Pancreas (tissue), 10 donors: ENCODE data around the gene CHAF1A. TPM values are rescaled to one million over a fixed set of nuclear protein-coding genes. Genes with fewer than 3 reads are reported as not detected.

ENCODE experiments used
- ATAC-seq, 4 donors: fragments of 200-7000 bp; cut with Tn5 transposase; one replicate each; pipeline versions ENCODE4 v1.8.0 to v1.9.1; 2020; ENCODE audit warnings: mild to moderate bottlenecking in 4 of 4, moderate library complexity in 4 of 4
- DNase-seq, 6 donors: peaks; one replicate each; pipeline ENCODE4 v3.0.0-alpha.2; 2020
- FAIRE-seq: peaks from 2 replicates; lab custom pipeline; 2012; peaks lifted over from hg19 to GRCh38; lab: Jason Lieb, UNC
- H3K27ac ChIP-seq, 4 donors: fragments of 200-600 bp; sonication (generic); 1 replicate in 3 of 4; 2 replicates in 1 of 4; pipeline versions ENCODE4 v1.5.0 to v1.8.0; 2020
- H3K27me3 ChIP-seq, 4 donors: fragments of 200-600 bp; one replicate each; pipeline ENCODE4 v1.8.0; 2021
- H3K36me3 ChIP-seq, 3 donors: fragments of 200-600 bp; sonication (generic) in 1 of 3; one replicate each; pipeline versions ENCODE4 v1.5.0 to v1.8.0; 2020 to 2021
- H3K4me1 ChIP-seq, 3 donors: fragments of 200-600 bp; one replicate each; pipeline ENCODE4 v1.8.0; 2021
- H3K4me3 ChIP-seq, 4 donors: fragments of 200-600 bp; sonication (generic) in 2 of 4; one replicate each; pipeline versions ENCODE4 v1.5.0 to v1.8.0; 2020 to 2021
- H3K9me3 ChIP-seq, 4 donors: fragments of 200-600 bp; one replicate each; pipeline ENCODE4 v1.8.0; 2021
- CTCF ChIP-seq, 4 donors: fragments of 200-600 bp; sonication (generic) in 3 of 4; IDR thresholded peaks; one replicate each; pipeline versions ENCODE4 v1.5.0 to v1.8.0; 2021; ENCODE audit warnings: antibody characterized with exemption in 4 of 4
- WGBS, 2 donors: extraction: QIAGEN DNeasy Blood & Tissue Kit; methylation state at CpG; one replicate each; pipeline ENCODE4 v1.1.7; 2013; 5-methylcytosine and 5-hydroxymethylcytosine counted together
- intact Hi-C, 3 donors: fragments of 100-400 bp; cut with DNase I; formaldehyde crosslinking; loops; one replicate each; pipeline versions ENCODE4 v1.11.1 to v1.14.2; 2022
- polyA plus RNA-seq, 2 donors: library from polyadenylated mRNA; stranded (reverse); fragments of 200-250 nt; gene quantifications; one replicate each; pipeline ENCODE4 v1.2.3, GENCODE V29; 2013
- total RNA-seq, 6 donors: library from RNA; stranded (reverse); fragmentation: NEBNext Ultra II Directional in 4 of 6; extraction: Animal tissue kit (Norgen Biotek cat#: 25700) in 4 of 6; gene quantifications; one replicate each; pipeline versions ENCODE4 v1.2.1 to v1.2.4, GENCODE V29; 2021 to 2023
- donor health status: healthy with polysubstance abuse.
- donor health status: DM: no; HTN: no; CAD: no; lungs with moderate emphysema.
- donor health status: DM: no; HTN: no; CAD: no.
- donor health status: control.
- donor health status: control.
- donor health status: Bipolar disorder and iron deficiency.
- donor health status: DM: yes; HTN: yes; CAD: no.
- donor health status: DM: no; HTN: no; CAD: no.
- donor health status: DM: no; HTN: no; CAD: no.
- donor health status: DM: yes; HTN: yes; CAD: no.

Gene CHAF1A
- total and polyA plus RNA-seq, 8 donors, result 2.8 to 5.0 (median 3.9) TPM

- intact Hi-C loops, result no loop called here
- peaks cover 0 to 19% (median 11%) of the 10 kb centered on the region in 3 donors for H3K4me1 ChIP-seq
- no peak for TF ChIP-seq CTCF (IDR thresholded peaks at IDR 0.05)
- H3K27me3 ChIP-seq, result no peaks in the 10 kb centered on the region
- no peaks in the 10 kb centered on the region for H3K36me3 ChIP-seq
- ATAC-seq (no peak), DNase-seq (no peak), FAIRE-seq (no peak)
- no peaks in the 10 kb centered on the region for H3K9me3 ChIP-seq
- H3K4me3 ChIP-seq, result peak overlapping the region in 2 of 4 donors; percentile 91 to 94
- WGBS, 2 donors, result 1 to 2% methylated on average over 8 of the region's 8 CpGs
- H3K27ac ChIP-seq, result peak overlapping the region; percentile 53 to 88 (median 80)
Observed at GRCh38 chr19:4401769-4402170, 670 bp upstream of the CHAF1A start.

DNA sequence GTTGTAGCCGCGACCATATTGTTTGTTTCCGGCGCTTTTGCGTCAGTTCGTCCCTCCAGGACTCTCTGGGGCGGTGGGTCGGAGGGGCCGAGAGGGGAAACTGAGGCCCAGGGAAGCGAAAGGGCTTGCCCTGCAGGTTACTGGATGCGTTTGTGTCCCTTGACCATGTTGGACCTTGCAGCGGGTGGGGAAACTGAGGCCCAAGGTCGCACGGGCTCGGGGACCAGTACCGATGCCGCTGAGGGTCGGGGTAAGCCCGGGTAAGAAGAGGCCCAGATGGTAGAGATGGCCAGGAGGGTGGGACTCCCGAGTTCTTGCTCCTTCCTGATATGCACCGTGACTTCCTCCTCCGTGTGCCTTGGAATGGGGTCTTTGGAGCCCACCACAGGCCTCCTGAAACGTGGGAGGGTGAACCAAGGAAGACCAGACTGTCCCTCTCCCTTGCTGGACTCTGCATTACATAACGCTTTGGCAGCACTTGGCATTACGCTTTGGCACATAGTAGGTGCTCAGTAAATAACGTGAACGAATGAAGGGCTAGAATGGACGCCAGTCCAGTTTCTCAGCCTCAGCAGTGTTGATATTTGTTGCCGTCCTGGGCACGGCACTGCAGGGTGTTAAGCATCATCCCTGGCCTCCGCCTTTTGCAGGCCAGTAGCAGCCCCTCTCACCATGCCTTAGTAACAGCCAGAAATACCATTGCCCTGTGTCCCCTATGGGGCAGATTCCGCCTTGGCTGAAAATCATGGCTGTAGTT lies 743 bp downstream of the CHAF1A start:
- peak overlapping the region in 1 of 4 donors; percentile 12 for H3K27ac ChIP-seq
- 12 to 13% methylated on average over 31 to 32 of the region's 32 CpGs for WGBS, 2 donors
- no peaks in the 10 kb centered on the region for H3K27me3 ChIP-seq
- ATAC-seq (no peak), FAIRE-seq (no peak), DNase-seq (peak in 3 of 6 donors; percentile 31 to 73 (median 46))
- no peak for TF ChIP-seq CTCF (IDR thresholded peaks at IDR 0.05)
- intact Hi-C loops, result no loop called here
- no peaks in the 10 kb centered on the region for H3K9me3 ChIP-seq
- peak overlapping the region; percentile 57 to 94 (median 84) for H3K4me3 ChIP-seq
- peaks cover 0 to 16% (median 11%) of the 10 kb centered on the region in 3 donors for H3K4me1 ChIP-seq
- no peaks in the 10 kb centered on the region for H3K36me3 ChIP-seq

GRCh38 chr19:4405977-4406376 lies 3.5 kb downstream of the CHAF1A start:
- Histone ChIP-seq H3K4me1 (peaks cover 0 to 13% (median 11%) of the 10 kb centered on the region in 3 donors), H3K36me3 (no peaks in the 10 kb centered on the region), H3K4me3 (no peak overlapping the region), H3K27me3 (no peaks in the 10 kb centered on the region), H3K9me3 (no peaks in the 10 kb centered on the region), H3K27ac (no peak overlapping the region)
- intact Hi-C loops, result no loop called here
- TF ChIP-seq CTCF (IDR thresholded peaks at IDR 0.05), result no peak
- no peak for ATAC-seq
- 88 to 89% methylated on average over 8 of the region's 8 CpGs for WGBS, 2 donors
- no peak for FAIRE-seq
- no peak for DNase-seq

DNA sequence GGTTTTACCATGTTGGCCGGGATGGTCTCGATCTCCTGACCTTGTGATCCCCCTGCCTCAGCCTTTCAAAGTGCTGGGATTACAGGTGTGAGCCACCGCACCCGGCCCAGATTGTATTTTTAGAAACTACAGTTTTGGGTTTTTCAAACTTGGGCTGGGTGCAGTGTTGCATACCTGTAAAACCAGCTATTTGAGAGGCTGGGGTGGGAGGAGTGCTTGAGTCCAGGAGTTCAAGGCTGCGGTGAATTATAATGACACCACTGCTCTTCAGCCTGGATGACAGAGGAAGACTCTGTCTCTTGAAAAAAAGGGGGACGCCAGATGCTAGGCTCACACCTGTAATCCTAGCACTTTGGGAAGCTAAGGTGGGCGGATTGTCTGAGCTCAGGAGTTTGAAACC lies 4.2 kb downstream of the CHAF1A start:
- 87 to 91% methylated on average over 7 of the region's 7 CpGs for WGBS, 2 donors
- H3K27ac ChIP-seq, result no peak overlapping the region
- no peak for TF ChIP-seq CTCF (IDR thresholded peaks at IDR 0.05)
- DNase-seq (no peak), FAIRE-seq (no peak), ATAC-seq (no peak)
- H3K4me3 ChIP-seq, result no peak overlapping the region
- H3K9me3 ChIP-seq, result no peaks in the 10 kb centered on the region
- intact Hi-C loops, result no loop called here
- H3K36me3 ChIP-seq, result no peaks in the 10 kb centered on the region
- H3K4me1 ChIP-seq, result peaks cover 0 to 11% (median 8%) of the 10 kb centered on the region in 3 donors
- H3K27me3 ChIP-seq, result no peaks in the 10 kb centered on the region
